Cortex of kidney (tissue), 1 donor: ENCODE results near the gene SNTG2.
"Not testable (repeated sequence)": the region's sequence is repeated elsewhere in the genome, so short reads cannot be mapped to it uniquely, and the experiment has no call there.

Source experiments
- DNase-seq: peaks from one replicate; lab custom pipeline; 2025; lab: John Stamatoyannopoulos, UW

Gene SNTG2

DNA sequence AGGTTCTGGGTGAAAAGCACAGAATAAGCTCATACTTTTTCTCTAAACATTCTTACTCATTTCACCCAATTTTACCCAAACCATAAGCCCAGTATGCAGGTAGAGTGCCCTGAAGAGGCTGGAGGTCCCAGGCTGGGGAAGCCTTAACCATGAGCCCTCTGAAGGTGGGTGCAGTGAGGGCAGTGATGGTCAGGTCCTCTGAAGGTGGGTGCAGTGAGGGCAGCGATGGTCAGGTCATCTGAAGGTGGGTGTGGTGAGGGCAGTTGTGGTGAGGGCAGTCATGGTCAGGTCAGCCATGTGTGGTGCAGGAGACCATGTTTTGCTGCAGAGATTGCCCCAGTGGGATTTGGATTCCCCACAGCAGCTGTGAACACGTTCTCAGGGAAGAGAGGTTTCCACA lies 148.8 kb downstream of the SNTG2 start:
- no peak for DNase-seq

GRCh38 chr2:1101011-1101782 lies 150.5 kb downstream of the SNTG2 start:
- DNase-seq, result no peak

DNA sequence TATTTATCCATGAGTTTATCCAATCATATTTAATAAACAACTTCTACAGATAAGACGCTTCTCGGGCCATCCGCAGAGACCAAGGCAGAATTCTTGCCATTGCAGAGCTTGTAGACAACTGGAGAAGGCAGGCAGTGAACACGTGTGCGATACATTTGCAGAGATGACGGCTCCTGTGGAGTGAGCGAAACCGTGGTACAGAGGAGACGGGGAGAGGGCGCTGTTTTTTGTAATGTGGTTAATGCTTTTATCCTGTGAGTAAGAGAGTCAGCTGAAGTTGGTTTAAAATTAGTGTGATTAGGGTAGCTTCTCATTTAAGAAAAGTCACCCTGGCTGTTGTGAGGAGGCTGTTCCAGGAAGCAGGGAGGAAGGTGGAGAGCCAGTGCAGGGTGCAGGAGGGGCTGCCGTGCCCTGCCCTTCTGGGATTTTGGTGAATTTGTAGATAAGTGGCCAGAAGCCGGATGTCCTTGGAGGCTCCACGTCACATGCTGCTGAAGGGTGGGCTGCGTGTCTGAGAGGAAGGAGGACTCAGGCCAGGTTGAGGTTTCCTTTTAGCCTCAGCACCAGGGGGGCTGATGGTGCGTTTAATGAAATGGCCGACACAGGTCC lies 151.4 kb downstream of the SNTG2 start:
- no peak for DNase-seq

GRCh38 chr2:1104364-1104763 lies 153.7 kb downstream of the SNTG2 start:
- no peak for DNase-seq

- not testable (repeated sequence) for DNase-seq
Measured at GRCh38 chr2:1106344-1106743, 155.7 kb downstream of the SNTG2 start.

GRCh38 chr2:1115843-1116539 lies 165.3 kb downstream of the SNTG2 start:
- no peak for DNase-seq

DNA sequence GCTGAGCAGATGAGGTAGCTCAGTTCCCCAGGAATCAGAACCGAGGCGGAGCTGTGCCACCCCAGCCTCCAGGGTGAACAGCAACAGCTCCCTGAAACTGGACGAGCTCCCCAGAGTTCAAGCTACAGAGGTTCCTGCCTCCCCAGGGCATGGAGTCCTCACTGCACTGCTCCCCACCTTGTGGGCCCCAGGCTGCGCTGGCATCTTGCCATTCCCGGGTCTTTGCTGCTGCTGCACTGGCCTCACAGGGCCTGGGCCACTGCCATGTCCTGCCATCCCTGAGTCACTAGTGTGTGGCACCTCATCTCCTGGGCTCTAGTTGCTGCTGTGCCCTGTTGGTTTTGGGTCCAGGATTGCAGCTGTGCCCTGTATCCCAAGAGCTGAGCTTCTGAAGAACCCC lies 166.9 kb downstream of the SNTG2 start:
- DNase-seq, result no peak

DNA sequence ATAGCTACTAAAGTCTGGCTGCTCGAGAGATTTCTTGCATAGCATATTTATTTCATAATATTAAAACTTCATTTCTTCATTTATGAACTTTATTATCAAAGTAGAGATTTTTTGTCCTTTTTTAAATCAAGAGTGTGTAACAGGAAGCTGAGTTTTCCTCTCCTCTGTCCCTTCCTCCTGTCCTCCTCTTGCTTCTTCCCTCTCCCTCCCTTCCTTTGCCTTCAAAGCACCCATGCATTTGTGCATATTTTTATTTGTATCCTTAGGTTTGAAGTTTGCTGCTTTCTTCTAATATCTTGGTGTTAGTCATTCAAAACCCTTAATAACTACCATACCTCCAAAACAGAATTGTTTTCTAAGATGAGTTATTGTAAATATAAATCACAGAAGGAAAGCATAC lies 174.6 kb downstream of the SNTG2 start:
- no peak for DNase-seq

DNA sequence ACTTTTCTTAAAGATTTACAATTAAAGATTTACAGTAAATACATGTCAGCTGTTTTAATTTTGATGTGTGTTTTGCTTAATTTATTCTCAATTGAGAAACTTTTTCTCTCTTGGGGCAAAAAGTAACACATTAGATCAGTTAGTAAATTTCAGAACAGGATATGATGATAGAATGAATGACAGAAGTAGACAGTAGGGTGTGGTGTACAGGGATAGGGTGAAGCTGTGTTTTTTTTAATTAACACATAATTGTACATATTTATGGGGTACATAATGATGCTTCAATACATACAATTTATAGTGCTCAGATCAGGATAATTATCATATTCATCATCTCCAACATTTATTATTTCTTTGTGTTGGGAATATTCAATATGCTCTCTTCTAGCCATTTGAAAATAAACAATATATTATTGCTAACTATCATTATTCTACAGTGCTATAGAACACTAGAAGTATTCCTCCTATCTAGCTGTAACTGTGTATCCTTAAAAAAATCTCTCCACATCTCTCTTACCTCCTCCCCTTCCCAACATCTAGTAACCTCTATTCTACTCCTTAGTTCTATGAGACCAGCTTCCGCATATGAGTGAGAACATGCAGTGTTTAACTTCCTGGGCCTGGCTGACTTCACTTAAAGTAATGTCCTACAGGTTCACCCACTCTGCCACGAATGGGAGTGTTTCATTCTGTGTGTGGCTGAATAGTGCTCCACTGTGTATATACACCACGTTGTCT lies 175.2 kb downstream of the SNTG2 start:
- no peak for DNase-seq

DNA sequence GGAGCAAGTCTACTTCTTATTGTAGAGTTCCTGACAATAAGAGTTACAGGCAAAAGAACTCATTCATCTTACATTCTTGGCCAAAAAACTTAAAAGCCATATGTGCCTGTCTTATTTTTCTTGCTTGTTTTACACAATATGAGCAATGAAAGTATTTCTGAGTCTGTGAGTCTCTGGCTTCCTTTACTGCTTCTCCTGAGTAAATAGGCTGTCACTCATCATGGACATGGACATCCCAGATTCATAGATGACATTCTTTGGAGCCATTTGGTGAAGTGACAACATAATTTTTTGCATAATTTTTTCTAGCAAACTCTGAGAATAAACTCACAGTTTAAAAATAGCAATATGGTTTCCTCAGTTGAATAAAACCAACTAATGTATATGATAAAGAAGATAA lies 179.3 kb downstream of the SNTG2 start:
- no peak for DNase-seq

- no peak for DNase-seq
Measured at GRCh38 chr2:1130922-1131321, 180.3 kb downstream of the SNTG2 start.

GRCh38 chr2:1132328-1132969 lies 181.8 kb downstream of the SNTG2 start:
- DNase-seq, result no peak

DNA sequence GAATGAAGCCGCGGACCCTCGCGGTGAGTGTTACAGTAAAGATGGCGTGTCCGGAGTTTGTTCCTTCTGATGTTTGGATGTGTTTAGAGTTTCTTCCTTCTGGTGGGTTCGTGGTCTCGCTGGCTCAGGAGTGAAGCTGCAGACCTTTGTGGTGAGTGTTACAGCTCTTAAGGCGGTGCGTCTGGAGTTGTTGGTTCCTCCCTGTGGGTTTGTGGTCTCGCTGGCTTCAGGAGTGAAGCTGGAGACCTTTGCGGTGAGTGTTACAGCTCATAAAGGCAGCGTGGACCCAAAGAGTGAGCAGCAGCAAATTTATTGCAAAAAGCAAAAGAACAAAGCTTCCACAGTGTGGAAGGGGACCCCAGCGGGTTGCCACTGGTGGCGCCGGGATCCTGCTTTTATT lies 183.2 kb downstream of the SNTG2 start:
- not testable (repeated sequence) for DNase-seq

GRCh38 chr2:1134629-1135028 lies 184.0 kb downstream of the SNTG2 start:
- DNase-seq, result no peak

DNA sequence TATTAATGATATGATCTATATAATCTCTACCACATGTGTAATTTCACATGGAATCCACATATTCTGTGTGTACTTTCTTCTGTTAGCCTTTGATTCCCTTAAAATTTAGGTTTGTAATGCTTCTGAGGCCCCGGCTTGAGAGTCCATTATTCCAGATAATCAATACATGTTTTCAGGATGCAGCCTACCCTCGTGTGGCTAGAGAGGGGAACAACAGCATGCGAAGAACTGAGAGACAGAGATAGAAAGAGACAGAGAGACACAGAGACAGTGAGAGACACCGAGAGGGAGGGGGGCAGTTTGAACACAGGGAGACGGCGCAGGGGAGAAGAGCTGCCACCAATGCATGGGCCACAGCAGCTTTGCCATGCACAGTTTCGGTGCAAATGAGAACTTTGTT lies 185.4 kb downstream of the SNTG2 start:
- no peak for DNase-seq

GRCh38 chr2:1136846-1137245 lies 186.2 kb downstream of the SNTG2 start:
- no peak for DNase-seq

- DNase-seq, result no peak
Measured at GRCh38 chr2:1137264-1137663, 186.6 kb downstream of the SNTG2 start.

- no peak for DNase-seq
Measured at GRCh38 chr2:1137913-1138391, 187.3 kb downstream of the SNTG2 start.

- no peak for DNase-seq
Measured at GRCh38 chr2:1140389-1141003, 189.8 kb downstream of the SNTG2 start.

DNA sequence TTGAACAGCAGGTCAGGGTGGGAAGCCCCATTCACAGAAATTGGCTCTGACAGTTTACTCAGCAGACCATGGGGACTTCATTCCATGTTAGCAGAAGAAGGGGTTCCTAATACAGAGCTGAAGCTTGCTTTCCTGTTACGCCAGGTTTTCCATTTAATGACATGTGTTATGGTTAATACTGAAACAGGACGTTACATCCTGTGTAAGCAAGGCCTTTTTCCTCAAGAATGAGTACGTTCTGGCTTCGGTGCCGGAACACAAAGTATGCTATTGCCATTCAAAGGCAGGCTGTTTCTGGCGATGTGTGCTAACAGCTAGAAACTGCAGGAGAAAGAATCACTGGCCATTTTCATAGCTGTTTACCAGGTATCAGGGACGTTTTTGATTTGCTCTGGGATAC lies 190.4 kb downstream of the SNTG2 start:
- DNase-seq, result no peak

DNA sequence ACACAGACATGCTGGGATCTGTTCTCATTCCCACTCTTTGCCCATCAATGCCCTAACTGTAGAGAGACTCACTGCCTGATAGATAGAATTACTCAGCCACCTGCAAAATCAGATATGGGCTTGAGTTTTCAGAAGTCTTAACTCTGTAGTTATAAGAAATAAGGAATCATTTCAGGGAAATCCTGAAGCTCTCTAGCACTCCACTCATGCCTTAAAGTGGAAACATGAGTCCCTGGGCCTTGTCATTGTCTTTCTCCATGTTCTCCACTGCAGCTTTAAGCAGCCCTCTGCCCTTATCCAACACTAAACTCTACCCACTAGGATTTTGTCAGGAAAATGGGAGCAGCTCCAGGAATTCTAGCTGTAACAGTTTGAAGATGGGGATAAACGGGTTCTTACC lies 192.5 kb downstream of the SNTG2 start:
- no peak for DNase-seq
